Stimulated activated CD4-positive, alpha-beta T cell treated with anti-CD3 and anti-CD28 coated beads, Interleukin-12 subunit alpha, Interleukin-12 subunit beta, amount 100 ng/mL, for 4 hours (primary cell): ENCODE results near the gene TCEA2.

Experiments
- DNase-seq: peaks from one replicate; pipeline ENCODE4 v3.0.0-alpha.2; 2020

TCEA2 gene

DNA sequence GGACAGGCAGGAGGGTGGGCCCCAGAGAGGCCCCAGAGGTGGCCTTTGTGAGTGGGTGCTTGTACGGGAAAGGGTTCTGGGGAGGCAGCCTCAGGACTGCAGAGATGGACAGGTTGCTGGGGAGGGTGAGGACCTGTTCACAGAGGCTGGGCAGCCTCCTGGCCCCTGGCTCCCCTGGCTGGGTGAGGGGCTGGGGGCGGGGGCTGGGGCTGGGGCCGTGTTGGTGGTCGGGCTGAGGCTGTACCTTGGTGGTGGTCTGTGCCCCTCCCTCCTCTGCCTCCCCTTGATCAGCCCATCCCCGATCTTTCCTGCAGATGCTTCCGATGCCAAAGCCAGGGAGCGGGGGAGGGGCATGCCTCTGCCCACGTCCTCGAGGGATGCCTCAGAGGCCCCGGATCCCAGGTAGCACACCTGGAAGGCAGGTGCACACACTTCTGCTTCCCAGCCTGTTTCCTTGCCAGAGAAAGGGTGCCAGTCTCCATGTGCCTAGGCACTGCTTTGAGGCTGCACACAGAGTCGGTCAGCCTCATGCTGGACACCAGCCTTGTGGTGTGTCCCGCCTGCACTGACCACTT, 4.8 kb downstream of the TCEA2 start:
- DNase-seq, result no peak

DNA sequence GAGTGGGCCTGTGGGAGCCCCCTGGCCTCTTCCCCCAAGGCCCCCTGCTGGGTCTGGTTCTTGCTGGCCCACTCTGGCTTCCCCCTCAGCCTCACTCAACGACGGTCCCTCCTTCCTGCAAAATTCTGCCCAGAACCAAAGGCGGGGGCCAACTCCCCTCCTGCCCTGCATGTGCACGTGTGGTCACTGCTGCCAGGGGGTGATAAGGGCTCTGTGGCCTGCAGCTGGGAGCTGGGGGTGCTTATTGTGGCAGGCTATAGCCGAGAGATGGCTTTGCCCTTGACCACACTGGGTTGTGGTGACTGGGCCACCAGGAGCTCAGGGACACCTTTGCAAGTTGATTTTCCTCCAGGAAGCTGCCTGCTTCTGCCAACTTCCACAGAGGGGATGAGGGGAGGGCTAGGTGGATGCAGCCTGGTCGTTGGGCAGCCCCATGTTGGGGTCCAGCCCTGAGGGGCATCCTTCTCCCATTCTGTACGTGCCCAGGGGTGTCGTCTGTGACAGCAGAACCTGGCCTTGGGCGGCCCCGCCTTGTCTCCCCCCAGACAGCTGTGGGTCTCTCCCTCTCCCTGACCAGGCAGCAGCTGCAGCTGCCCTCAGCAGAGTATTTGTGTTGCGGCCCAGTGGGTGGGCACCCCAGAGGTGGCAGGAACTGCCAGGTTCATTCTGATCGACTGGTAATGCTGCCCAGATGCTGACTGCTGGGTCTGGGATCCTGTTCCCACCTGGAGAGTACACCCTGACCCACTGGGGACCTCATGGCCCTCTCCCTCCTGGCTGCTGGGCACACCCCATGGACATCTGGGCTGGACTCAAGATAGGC, 5.6 kb downstream of the TCEA2 start:
- no peak for DNase-seq

DNA sequence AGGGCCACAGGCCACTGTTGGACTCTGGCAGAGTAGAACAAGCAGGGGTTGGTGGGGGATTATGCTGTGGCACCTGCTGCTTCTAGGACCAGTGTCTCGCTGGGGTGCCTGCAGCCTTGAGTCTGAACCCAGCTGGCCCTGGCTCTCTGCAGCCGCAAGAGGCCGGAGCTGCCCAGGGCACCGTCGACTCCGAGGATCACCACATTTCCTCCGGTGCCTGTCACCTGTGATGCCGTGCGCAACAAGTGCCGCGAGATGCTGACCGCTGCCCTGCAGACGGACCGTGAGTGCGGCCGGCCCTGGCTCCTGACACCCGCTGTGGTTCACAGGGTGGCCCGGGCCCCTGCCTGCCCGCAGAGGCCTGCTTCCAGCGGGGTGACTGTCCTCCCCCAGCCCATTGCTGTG, 6.2 kb downstream of the TCEA2 start:
- no peak for DNase-seq

DNA sequence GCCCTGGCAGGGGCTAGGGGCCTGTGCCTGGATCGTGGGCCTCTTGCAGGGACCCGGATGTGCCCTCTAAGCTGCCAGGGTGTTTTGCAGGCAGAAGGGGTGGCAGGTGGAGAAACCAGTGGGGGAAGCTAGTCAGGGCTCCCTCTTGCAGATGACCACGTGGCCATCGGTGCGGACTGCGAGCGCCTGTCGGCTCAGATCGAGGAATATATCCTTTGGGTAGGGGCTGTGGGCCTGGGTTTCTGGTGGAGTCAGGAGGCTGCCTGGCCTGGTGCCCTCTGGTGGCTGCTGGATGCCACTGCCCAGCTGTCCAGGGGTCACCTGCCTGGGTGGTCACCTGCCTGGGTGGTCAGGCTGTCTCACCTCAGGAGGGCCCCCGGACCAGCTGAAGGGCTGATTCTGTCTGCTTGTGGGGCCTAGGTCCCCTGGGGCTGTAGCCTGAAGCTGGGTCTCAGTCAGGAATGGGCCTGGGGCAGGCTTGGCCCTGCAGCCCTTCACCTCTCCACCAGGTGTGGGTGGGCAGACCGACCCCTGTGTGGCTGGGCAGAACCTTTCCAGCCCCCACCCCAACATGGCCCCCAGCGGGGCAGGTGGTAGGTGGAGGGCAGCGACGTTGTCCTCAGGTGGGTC, 6.7 kb downstream of the TCEA2 start:
- DNase-seq, result no peak

DNA sequence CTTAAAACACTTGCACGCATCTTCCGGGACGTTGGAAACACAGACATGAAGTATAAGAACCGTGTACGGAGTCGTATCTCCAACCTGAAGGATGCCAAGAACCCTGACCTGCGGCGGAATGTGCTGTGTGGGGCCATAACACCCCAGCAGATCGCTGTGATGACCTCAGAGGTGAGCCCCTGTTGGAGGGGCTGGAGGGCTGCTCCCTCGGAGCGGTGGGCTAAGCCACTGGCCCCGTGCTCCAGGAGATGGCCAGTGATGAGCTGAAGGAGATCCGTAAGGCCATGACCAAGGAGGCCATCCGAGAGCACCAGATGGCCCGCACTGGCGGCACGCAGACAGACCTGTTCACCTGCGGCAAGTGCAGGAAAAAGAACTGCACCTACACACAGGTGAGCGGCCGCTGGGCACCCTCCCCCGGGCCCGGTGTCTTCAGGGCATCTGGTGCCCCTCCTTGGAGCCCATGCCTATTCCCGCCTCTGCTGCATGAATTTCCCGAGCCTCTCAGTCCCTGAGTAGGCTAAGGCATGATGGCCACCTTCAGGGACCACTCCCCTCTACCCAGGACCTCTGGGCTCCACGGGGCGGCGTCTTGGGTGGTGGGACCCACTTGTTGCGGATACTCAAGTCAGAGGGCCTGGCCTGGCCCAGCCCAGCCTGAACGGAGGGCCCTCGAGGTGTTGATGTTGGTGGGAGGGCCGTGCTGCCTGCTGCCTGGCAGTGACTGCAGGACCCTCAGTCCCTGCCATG, 7.4 kb downstream of the TCEA2 start:
- no peak for DNase-seq

DNA sequence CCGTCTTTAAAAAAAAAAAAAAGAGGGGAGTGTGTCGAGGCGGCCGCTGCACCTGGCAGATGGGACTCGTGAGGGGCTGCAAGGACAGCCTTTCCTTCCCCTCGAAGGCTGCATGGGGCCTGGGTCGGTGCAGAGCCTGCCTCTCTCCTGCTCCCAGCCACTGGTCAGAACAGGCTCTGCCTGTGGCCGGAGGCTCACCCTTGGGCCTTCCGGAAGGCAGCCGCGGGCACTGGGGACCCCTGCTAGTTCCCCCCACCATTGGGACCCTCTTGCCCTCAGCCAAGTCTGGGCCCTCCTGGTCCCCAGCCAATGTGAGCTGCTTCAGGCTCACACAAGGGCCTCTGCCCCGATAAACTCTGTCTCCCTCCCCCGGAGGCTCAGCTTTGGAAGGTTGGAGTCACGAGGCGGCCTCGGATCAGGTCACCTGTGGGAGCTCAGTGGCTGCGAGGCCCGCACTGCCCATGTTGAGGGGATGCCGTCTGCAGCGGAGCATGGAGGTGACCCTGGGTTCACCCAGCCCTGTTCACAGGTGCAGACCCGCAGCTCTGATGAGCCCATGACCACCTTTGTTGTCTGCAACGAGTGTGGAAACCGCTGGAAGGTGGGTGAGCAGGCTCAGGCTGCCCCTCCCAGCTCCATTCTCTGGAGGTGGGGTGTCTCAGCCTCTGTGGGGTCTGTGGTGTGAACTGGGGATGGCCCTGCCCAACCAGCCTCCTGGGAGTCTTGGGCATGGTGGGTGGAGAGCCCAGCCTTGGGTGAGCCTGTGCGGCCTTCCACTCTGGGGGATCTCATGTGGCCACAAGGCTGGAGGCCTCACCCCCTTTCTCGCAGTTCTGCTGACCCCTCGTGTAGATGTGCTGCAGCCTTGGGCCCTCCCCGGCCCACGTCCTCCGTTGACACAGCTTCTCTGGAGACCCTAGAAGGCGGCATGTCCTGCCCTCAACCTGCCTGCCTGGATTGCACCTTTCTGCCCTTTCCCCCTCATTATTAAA, 8.6 kb downstream of the TCEA2 start:
- no peak for DNase-seq

DNA sequence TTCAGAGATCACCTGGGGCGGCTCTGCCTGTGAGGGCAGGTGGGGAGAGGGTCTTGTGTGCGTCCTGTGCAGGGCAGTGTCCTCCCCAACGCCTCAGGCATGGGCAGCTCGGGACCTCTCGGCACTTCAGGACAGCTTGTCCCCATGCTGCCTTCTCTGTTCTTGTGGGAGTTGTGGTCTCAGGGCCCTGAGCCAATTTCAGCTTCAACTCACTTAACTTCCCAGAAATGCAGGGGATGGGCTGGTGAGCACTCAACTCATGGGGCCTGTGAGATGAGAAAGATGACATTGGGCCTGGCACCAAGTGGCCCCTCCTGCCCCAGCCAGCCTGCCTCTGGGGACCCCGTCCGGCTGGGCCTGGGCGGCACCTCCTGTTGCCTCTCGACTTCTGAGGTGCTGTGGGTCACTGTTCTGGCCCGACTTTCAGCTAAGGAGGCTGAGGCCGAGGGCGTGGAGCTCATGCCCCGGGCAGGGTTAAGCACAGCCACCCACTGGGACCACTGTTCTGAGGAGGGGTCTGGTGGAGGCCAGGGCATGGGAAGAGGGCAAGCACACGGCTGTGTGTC, 9.6 kb downstream of the TCEA2 start:
- DNase-seq, result no peak

DNA sequence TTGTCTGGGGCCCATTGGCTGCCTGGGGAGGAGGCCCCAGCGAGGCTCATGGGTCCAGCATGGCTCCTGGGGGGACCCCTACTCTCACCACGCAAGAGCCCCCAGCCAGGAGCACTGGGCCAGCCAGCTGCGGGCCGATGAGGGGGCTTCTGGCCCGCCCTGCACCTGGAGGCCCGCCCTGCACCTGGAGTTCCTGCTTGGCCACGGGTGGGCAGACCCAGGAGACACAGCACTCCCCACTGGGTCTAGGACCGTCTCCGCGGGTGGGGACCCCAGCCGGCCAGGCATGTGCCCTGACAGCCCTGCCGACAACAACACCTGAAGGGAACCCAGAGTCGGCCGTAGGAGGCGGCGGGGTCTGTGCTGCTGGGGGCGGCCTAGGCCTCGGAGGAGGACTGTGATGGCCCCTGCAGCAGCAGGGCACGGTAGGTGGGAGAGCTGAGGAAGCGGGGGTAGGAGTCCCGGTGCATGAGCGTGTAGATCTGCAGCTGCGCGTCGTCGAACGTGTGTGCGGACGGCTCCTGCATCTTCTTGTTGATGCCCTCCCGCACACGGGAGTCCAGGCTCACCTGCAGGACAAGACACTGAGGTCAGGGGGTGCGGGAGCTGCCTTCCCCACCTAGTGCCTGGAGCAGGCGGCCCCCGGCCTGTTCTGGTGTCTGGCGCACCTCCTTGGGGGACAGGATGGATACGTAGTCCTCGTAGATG, 10.6 kb downstream of the TCEA2 start:
- DNase-seq, result no peak

DNA sequence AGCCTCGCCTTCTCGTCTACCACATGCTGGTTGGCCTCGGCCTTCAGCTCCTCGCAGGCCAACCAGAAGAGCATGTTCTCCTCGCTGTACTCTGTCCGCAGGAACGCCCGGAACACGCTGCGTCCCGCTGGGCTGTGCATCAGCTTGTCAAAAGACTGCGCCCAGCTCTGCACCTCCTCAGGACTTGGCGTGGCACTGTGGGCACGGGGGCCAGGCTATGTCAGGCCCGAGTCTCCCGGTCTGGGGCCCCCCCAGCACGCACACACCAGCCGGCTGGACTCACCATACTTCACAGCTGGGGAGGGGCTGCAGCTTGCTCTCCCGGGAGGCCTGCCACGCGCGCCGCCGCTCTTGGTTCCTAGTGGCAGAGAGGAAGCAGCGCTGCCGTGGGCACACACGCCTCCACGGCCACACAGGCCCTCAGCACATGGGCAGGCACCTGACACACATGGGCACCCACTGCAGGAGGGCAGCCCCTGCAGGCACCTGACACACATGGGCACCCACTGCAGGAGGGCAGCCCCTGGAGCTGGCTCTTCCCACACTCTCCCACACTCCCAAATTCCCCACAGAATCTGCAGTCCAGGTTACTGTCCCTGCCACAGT, 11.3 kb downstream of the TCEA2 start:
- DNase-seq, result no peak

DNA sequence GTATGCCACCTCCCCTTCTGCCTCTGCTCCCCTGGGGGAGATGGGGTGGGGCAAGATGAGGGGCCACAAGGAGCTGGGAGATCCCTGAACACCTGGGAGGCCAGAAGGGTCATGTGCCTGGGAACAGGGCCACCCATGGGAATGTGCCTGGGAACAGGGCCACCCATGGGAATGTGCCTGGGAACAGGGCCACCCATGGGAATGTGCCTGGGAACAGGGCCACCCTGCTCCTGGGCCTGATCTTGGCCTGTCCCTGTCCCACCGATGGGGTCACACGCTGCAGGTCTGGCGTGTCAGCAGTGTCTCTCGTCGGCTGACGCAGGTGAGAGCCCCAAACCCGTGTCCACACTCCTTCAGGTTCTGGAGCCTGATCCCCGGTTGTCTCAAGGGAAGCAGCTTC, 12.0 kb downstream of the TCEA2 start:
- no peak for DNase-seq

DNA sequence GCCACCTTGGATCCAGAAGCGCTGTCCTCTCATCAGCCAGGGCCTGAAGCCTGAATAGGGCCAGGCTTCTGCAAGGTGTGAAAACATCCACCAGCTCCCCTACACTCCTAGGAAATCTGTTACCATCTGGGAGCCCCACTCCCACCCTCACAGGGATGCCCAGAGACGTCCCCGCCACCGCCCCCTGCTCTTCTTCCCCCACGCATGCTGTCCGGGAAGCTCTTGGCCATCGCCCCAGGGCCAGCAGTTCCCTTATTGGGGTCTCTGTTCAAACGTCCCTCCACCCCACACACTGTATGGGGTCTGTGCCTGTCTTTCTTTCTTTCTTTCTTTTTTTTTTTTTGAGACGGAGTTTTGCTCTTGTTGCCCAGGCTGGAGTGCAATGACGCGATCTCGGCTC, 12.6 kb downstream of the TCEA2 start:
- DNase-seq, result no peak

DNA sequence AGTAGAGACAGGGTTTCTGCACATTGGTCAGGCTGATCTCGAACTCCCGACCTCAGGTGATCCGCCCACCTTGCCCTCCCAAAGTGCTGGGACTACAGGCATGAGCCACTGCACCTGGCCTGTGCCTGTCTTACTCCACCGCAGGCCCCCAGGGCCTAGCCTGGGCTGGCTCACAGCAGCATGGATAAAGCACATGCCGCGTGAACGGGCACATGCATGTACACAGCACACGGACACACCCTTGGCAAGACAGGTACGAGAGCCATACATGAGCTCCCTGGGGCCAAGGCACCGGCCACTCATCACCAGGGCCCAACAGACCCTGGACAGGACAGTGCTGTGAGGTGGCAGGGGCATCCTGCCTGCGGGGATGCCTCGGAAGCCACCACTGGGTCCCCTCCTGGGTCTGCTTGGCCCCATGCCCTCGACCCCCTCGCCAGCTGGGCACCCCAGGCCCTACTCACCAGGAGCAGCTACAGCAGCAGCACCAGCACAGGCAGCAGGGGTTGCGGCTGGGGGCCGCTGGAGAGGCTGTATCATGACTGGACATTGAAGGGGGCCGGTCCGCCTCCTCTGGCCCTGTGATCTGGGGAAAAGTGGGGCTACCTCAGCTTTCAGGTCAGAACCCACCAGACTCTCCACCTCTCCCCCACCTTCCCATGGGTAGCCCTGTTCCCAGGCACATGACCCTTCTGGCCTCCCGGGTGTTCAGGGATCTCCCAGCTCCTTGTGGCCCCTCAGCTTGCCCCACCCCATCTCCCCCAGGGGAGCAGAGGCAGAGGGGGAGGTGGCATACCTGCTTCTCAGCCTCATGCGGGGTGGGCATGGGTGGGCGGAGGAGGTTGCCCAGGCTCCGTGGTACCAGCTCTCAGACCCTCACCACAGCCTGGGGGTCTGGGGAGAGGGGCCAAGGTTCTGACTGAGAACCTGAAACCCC, 13.3 kb downstream of the TCEA2 start:
- DNase-seq, result no peak

DNA sequence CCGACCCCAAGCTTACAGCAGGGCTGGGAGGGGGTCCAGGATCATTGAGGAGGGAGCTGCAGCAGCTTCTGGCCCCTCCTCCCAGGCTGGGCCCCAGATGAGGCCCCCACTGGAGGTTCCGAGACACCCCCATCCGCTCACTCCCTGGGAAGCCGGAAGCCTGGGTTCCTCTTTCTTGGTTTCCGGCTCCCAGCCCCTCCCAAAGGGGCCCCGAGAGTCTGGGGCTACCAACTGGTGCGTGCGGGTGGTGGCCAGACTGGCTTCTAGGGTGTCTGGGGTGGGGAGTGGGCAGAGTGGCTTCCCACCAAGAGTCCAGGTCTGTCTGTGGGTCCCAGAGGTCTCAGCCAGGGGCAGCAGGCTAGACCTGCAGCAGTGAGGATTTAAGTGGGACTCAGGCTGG, 14.1 kb downstream of the TCEA2 start:
- DNase-seq, result no peak

DNA sequence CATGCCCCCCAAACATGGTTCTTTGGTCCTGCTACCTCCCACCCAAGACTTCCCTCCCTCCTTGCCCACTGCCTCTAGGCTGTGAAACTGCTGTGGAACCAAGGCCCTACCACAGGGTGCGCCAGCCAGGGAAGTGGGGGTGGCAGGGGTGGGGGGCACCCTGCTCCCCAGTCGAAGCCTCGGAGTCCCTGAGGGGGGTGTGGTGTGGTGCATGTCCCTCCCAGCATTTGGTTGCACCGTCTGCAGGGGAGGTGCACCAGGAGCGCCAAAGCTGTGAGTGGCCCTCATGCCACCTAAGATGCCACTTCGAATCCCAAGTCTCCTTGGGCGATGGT, 14.5 kb downstream of the TCEA2 start:
- no peak for DNase-seq

DNA sequence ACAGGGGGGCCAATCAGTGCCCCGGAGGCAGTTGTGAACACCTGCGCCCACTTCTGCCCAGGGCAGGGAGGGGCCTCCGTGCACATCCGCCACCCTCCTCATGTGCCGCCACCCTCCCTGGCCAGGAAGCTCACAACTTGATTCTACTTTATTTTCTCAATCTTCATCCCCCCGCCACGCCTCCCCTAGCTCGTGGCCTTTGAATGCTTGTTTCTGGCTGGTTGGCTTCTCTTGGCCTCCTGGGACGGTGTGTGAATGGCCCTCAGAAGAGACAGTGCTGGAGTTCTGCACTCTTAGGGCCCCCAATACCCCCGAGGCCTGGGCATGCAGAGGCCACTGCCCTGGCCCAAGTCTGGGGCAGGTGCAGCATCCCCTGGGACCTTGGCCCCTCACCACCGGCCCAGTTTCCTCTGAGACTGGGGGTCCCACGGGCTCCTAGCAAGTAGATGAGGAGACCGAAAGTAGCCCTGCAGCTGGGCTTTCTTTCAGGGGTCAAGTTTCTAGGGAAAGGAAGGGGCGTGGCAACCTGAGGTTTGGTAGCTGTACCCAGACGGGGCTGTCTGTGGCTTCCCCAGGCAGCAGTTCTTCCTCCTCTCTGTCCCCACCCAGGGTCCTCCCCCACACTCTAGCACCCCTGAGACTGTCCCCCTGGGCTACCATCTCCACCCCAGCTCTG, 15.0 kb downstream of the TCEA2 start:
- DNase-seq, result no peak

DNA sequence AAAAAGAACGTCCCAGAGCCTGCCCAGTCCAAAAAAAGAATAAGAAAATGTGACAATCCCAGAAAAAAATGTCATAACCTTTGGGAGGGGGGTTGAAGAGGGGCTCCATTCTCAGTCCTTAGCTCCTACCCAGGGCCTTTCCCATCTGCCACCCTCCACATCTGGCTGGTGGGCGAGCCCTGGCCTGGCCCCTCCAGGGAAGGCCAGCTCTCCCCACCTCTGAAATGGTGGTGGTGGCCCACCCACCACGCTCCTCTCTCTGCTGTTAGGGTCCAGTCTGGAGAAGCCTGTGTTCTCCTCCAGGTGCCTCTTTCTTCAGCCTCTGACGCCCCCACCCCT, 15.9 kb downstream of the TCEA2 start:
- no peak for DNase-seq

DNA sequence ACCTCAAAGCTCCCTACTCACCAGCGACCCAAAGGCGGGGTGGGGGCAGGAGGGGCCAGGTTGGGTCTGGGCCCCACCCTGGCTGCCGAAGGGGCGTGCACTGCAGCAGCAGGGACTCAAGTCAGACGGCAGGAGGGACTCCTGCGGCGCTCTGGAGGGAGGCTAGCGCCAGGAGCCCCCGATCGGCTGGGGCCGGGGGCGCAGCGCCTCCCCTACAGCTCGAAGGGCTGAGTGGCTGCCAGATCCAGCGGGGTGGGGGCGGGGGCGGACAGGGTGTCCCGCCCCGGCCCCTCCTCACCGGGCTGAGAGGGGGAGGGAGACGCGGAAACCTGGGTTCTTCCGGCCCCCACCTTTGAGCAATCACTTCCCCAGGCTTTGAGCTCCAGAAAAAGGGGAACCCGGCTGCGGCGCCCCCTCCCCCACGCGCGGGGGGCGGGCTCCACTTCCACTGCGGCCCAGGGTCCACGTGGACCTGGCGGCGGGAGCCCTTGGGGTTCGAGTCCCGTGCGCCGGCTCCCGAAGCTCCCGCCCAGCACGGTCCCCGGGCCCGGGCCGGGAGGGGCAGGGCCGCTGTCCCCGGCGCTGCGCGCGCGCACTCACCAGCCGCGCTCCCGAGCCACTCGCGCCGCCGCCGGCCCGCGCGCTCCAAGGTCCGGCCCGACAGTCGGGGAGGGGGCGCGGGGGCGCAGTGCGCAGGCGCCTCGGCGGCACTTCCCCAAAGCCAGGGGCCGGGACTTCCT, 16.4 kb downstream of the TCEA2 start, which contains the start of gene RGS19:
RGS19 (minus strand) TSS at position 246 of the 740 bp plus-strand sequence. CDS start 2,632 bp downstream, outside the sequence.
- peak; percentile 69 for DNase-seq

DNA sequence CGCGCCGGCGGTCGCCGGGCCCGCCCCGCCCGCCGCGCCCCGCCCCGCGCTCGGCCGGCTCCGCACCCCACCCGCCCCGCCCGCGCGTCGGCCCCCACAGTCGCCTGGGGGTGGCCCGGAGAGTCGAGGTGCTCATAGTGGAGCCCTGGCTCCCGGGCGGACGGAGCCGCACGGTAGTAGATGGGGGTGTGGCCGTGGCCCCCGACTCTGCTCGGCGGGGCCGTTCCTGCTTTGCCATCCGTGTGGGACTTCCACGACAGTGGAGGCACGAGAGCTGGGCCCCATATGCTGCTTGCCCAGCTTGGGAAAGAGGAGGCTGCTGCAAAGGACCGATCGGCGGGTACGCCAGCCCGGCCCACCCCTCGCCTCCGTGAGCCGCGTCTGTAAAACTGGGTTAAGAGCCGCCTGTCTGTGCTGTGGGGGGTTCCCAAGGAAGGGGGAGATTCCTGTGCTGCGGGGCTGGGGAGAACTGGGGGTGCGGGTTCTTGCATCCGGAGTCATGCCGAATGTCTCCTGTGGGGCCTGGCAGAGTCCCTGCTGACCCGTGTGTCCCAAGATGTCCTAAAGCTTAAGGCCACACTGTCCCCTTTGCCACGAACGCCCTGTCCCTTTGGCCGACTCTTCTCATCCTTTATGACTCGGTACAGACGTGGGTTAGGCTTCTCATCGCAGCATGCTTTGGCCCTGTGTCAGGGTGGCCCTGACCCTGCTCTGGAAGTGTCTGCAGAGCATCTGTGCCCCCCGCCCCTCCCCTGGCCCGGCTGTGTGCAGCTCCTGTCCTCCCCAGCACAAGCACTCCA, 17.2 kb downstream of the TCEA2 start, which contains the start of gene OPRL1:
OPRL1 (plus strand) TSS at position 70 of the 800 bp plus-strand sequence. CDS start 12,639 bp downstream, outside the sequence.
- no peak for DNase-seq
